Pulmonary artery endothelial cell (primary cell): ENCODE data around the gene DENND1A. TPM values are rescaled to one million over a fixed set of nuclear protein-coding genes. Genes with fewer than 3 reads are reported as not detected.

Experiments
- DNase-seq: peaks from one replicate; pipeline ENCODE4 v3.0.0-alpha.2; 2011; ENCODE audit warnings: low read depth, low spot score
- total RNA-seq: library from RNA; depleted of rRNA; stranded (reverse); fragments of >200 nt; gene quantifications from 2 replicates; pipeline ENCODE4 v1.2.3, GENCODE V29; 2014

Gene DENND1A
- total RNA-seq, 1 donor from 2014 or later = 11.7 TPM

GRCh38 chr9:123420592-123421111 is 509.3 kb downstream of the DENND1A start:
- DNase-seq = no peak

GRCh38 chr9:123419721-123420591 is 510.0 kb downstream of the DENND1A start:
- DNase-seq = no peak

GRCh38 chr9:123419091-123419490 is 510.8 kb downstream of the DENND1A start:
- DNase-seq = no peak

- no peak for DNase-seq
These were observed 511.4 kb downstream of the DENND1A start for GRCh38 chr9:123418506-123418905.

GRCh38 chr9:123418052-123418430 is 511.9 kb downstream of the DENND1A start:
- no peak for DNase-seq

GRCh38 chr9:123417289-123418051 is 512.5 kb downstream of the DENND1A start:
- no peak for DNase-seq

GRCh38 chr9:123416176-123416575 is 513.8 kb downstream of the DENND1A start:
- no peak for DNase-seq

GRCh38 chr9:123414936-123415930 is 514.7 kb downstream of the DENND1A start:
- no peak for DNase-seq

GRCh38 chr9:123414204-123414603 is 515.7 kb downstream of the DENND1A start:
- DNase-seq = no peak

GRCh38 chr9:123412171-123412820 is 517.6 kb downstream of the DENND1A start:
- no peak for DNase-seq

- DNase-seq = no peak
These were observed 518.3 kb downstream of the DENND1A start for GRCh38 chr9:123411636-123412035.

- DNase-seq = no peak
These were observed 518.7 kb downstream of the DENND1A start for GRCh38 chr9:123411191-123411590.

GRCh38 chr9:123410281-123410910 is 519.5 kb downstream of the DENND1A start:
- DNase-seq = no peak

GRCh38 chr9:123408313-123409262 is 521.3 kb downstream of the DENND1A start:
- no peak for DNase-seq

GRCh38 chr9:123407217-123407851 is 522.6 kb downstream of the DENND1A start:
- DNase-seq = no peak

- no peak for DNase-seq
These were observed 523.2 kb downstream of the DENND1A start for GRCh38 chr9:123406691-123407216.

- DNase-seq = no peak
These were observed 523.9 kb downstream of the DENND1A start for GRCh38 chr9:123406016-123406415.

- DNase-seq = no peak
These were observed 526.9 kb downstream of the DENND1A start for GRCh38 chr9:123402981-123403509.
